H1 (cell line): Measurements from ENCODE around the gene CDC42SE2.

Source experiments
- CHD1 ChIP-seq: IDR thresholded peaks from 2 replicates; pipeline ENCODE4 v1.6.1; 2012; ENCODE audit warnings: low read depth, low read length, improper control_type of control experiment
- CTCF ChIP-seq, 3 experiments: IDR thresholded peaks; 1 replicate in 2 of 3; 2 replicates in 1 of 3; pipeline versions ENCODE4 v1.5.1 to v1.6.1; 2011; ENCODE audit warnings: low read length in 3 of 3, mild to moderate bottlenecking in 3 of 3, inconsistent platforms in 2 of 3, low read depth in 1 of 3, moderate library complexity in 1 of 3; ENCODE audit not compliant: insufficient read depth in 1 of 3; ENCODE audit errors: control extremely low read depth in 1 of 3
- EP300 ChIP-seq, 2 experiments: IDR thresholded peaks; 1 replicate in 1 of 2; 2 replicates in 1 of 2; pipeline ENCODE4 v1.6.1; 2011 to 2012; ENCODE audit warnings: low read depth in 2 of 2, low read length in 2 of 2, mild to moderate bottlenecking in 2 of 2, borderline replicate concordance in 1 of 2, inconsistent platforms in 1 of 2, moderate library complexity in 1 of 2
- EZH2 ChIP-seq: fragments of 200-600 bp; sonication (generic); IDR thresholded peaks from 2 replicates; pipeline ENCODE4 v1.7.1; 2012; ENCODE audit warnings: low read depth, mild to moderate bottlenecking, moderate library complexity, low read length, inconsistent platforms; ENCODE audit not compliant: severe bottlenecking
- KDM5A ChIP-seq: fragments of 200-600 bp; IDR thresholded peaks from 2 replicates; pipeline ENCODE4 v1.7.1; 2012; ENCODE audit warnings: mild to moderate bottlenecking, low read length, inconsistent platforms, mixed read lengths
- MAX ChIP-seq: IDR thresholded peaks from 2 replicates; pipeline ENCODE4 v1.6.1; 2012; ENCODE audit warnings: inconsistent platforms
- PHF8 ChIP-seq: fragments of 200-600 bp; sonication (generic); conservative IDR thresholded peaks from 2 replicates; pipeline ENCODE4 v1.7.1; 2012; ENCODE audit warnings: low read depth, mild to moderate bottlenecking, inconsistent platforms, low read length, moderate library complexity
- POLR2A ChIP-seq, 2 experiments: IDR thresholded peaks; 1 replicate in 1 of 2; 2 replicates in 1 of 2; pipeline ENCODE4 v1.6.1; 2011; ENCODE audit warnings: low read depth in 2 of 2, low read length in 2 of 2, mild to moderate bottlenecking in 2 of 2; ENCODE audit errors: control extremely low read depth in 1 of 2
- POLR2AphosphoS5 ChIP-seq: IDR thresholded peaks from 2 replicates; pipeline ENCODE4 v1.6.1; 2011; ENCODE audit warnings: low read depth, low read length
- RAD21 ChIP-seq, 2 experiments: IDR thresholded peaks in 1 of 2; conservative IDR thresholded peaks in 1 of 2; 2 replicates each; pipeline ENCODE4 v1.6.1; 2011; ENCODE audit warnings: low read depth in 2 of 2, low read length in 2 of 2, improper control_type of control experiment in 1 of 2, inconsistent platforms in 1 of 2, mild to moderate bottlenecking in 1 of 2, moderate library complexity in 1 of 2
- RBBP5 ChIP-seq: IDR thresholded peaks from 2 replicates; pipeline ENCODE4 v1.7.1; 2012; ENCODE audit warnings: low read depth, mild to moderate bottlenecking, inconsistent platforms, low read length, moderate library complexity, borderline replicate concordance
- RFX5 ChIP-seq: IDR thresholded peaks from 2 replicates; pipeline ENCODE4 v1.6.1; 2011; ENCODE audit warnings: low read depth, low read length, improper control_type of control experiment, borderline replicate concordance

- TF ChIP-seq CTCF (IDR thresholded peaks at IDR 0.05; ENCODE audit: control extremely low read depth in 1 of 3, insufficient read depth in 1 of 3, low read depth in 1 of 3, low read length in 3 of 3) (no peak), MAX (no peak), CHD1 (no peak), POLR2A (IDR thresholded peaks at IDR 0.05; ENCODE audit: control extremely low read depth in 1 of 2, low read depth in 2 of 2, low read length in 2 of 2) (no peak), POLR2AphosphoS5 (no peak), EP300 (IDR thresholded peaks at IDR 0.05; ENCODE audit: borderline replicate concordance in 1 of 2, low read depth in 2 of 2, low read length in 2 of 2) (no peak), KDM5A (no peak), RFX5 (no peak), EZH2 (no peak), PHF8 (no peak), RBBP5 (no peak), RAD21 (IDR thresholded peaks at IDR 0.05 in 1 of 2, conservative IDR thresholded peaks at IDR 0.05 in 1 of 2; ENCODE audit: low read depth in 2 of 2, low read length in 2 of 2) (no peak)
Measured at GRCh38 chr5:131413605-131414559, 150.0 kb downstream of the CDC42SE2 start.
